HepG2 (cell line): ENCODE results near the gene SMC1A. TPM values are rescaled to one million over a fixed set of nuclear protein-coding genes. Genes with fewer than 3 reads are reported as not detected.

Source experiments
- CBX2 ChIP-seq, 2 experiments: fragments of 200-600 bp in 1 of 2; sonication (generic); formaldehyde crosslinking in 1 of 2; IDR thresholded peaks; 2 replicates each; pipeline versions ENCODE4 v1.7.0 to v1.8.1; 2018 to 2022; ENCODE audit warnings: low read depth in 2 of 2, low read length in 1 of 2, mild to moderate bottlenecking in 1 of 2, missing genetic modification reagents in 1 of 2
- DR1 ChIP-seq: sonication (generic); formaldehyde crosslinking; IDR thresholded peaks from 2 replicates; pipeline ENCODE4 v1.8.0; 2021; ENCODE audit warnings: mild to moderate bottlenecking, missing genetic modification reagents, inconsistent platforms
- DRAP1 ChIP-seq: IDR thresholded peaks from 2 replicates; pipeline ENCODE4 v1.6.1; 2016; ENCODE audit warnings: missing genetic modification reagents, missing compliant biosample characterization
- ELF4 ChIP-seq: sonication (generic); formaldehyde crosslinking; IDR thresholded peaks from 2 replicates; pipeline ENCODE4 v1.5.0; 2020; ENCODE audit warnings: missing genetic modification reagents, mild to moderate bottlenecking, moderate library complexity, borderline replicate concordance
- HDAC6 ChIP-seq: fragments of 200-600 bp; sonication (generic); IDR thresholded peaks from 2 replicates; pipeline ENCODE4 v1.7.0; 2017; ENCODE audit warnings: mild to moderate bottlenecking, antibody characterized with exemption, low read length, low read depth
- HNRNPH1 ChIP-seq: fragments of 200-400 bp; formaldehyde crosslinking; optimal IDR thresholded peaks from 2 replicates; pipeline ENCODE3; 2017; ENCODE audit warnings: mild to moderate bottlenecking, low read depth, low read length
- JUN ChIP-seq: sonication (generic); formaldehyde crosslinking; IDR thresholded peaks from 2 replicates; pipeline ENCODE4 v1.4.0; 2020; ENCODE audit warnings: mild to moderate bottlenecking, missing genetic modification reagents
- NBN ChIP-seq: fragments of 450-650 bp; conservative IDR thresholded peaks from 2 replicates; pipeline ENCODE4 v1.6.1; 2017
- NCOA5 ChIP-seq: sonication (generic); formaldehyde crosslinking; IDR thresholded peaks from 2 replicates; pipeline ENCODE4 v1.4.0; 2020; ENCODE audit warnings: missing genetic modification reagents
- NFE2L2 ChIP-seq: fragments of 150-350 bp; IDR thresholded peaks from 2 replicates; pipeline ENCODE4 v1.6.1; 2014; ENCODE audit warnings: low read length
- PCBP2 ChIP-seq: fragments of 200-400 bp; formaldehyde crosslinking; optimal IDR thresholded peaks from 2 replicates; pipeline ENCODE3; 2018; ENCODE audit warnings: low read length, low read depth; ENCODE audit not compliant: poor library complexity, severe bottlenecking
- PRDM15 ChIP-seq: sonication (generic); formaldehyde crosslinking; IDR thresholded peaks from 2 replicates; pipeline ENCODE4 v1.4.0; 2020; ENCODE audit warnings: missing genetic modification reagents
- RBM39 ChIP-seq: fragments of 200-400 bp; formaldehyde crosslinking; IDR thresholded peaks from one replicate; pipeline ENCODE4 v1.6.1; 2018; ENCODE audit warnings: antibody characterized with exemption, mild to moderate bottlenecking, low read depth, low read length; ENCODE audit not compliant: poor library complexity, severe bottlenecking
- TCF12 ChIP-seq, 2 experiments: fragments of 450-650 bp in 1 of 2; sonication (generic) in 1 of 2; formaldehyde crosslinking in 1 of 2; IDR thresholded peaks; 2 replicates each; pipeline versions ENCODE4 v1.6.1 to v1.8.0; 2017 to 2022; ENCODE audit warnings: antibody characterized with exemption in 1 of 2, mild to moderate bottlenecking in 1 of 2, missing genetic modification reagents in 1 of 2, moderate library complexity in 1 of 2
- THAP11 ChIP-seq: IDR thresholded peaks from 2 replicates; pipeline ENCODE4 v1.6.1; 2016; ENCODE audit warnings: missing biosample characterization, missing genetic modification reagents
- ZBTB42 ChIP-seq: sonication (generic); formaldehyde crosslinking; IDR thresholded peaks from 2 replicates; pipeline ENCODE4 v1.5.0; 2020; ENCODE audit warnings: mild to moderate bottlenecking, missing genetic modification reagents
- ZNF18 ChIP-seq: sonication (generic); formaldehyde crosslinking; IDR thresholded peaks from 2 replicates; pipeline ENCODE4 v1.8.0; 2022; ENCODE audit warnings: mild to moderate bottlenecking, missing genetic modification reagents; ENCODE audit not compliant: insufficient replicate concordance
- ZNF333 ChIP-seq: sonication (generic); formaldehyde crosslinking; IDR thresholded peaks from 2 replicates; pipeline ENCODE4 v1.4.0; 2020; ENCODE audit warnings: mild to moderate bottlenecking, missing genetic modification reagents, borderline replicate concordance
- polyA plus RNA-seq, 8 experiments: library from polyadenylated mRNA; depleted of rRNA in 3 of 8; stranded (reverse) in 7 of 8; unstranded in 1 of 8; fragments of >200 nt; fragmentation: Illumina TruSeq in 4 of 8; extraction: Trizol in 4 of 8; gene quantifications; 2 replicates each; pipeline versions ENCODE4 v1.2.1 to v1.2.3, GENCODE V29; 2011 to 2016; ENCODE audit warnings: low read depth in 4 of 8, missing spikeins in 1 of 8, mixed read lengths in 1 of 8; ENCODE audit not compliant: insufficient read depth in 1 of 8
- total RNA-seq, 5 experiments: library from RNA; depleted of rRNA; stranded (reverse); fragments of >200 nt; fragmentation: Illumina TruSeq; extraction: Trizol; gene quantifications; 2 replicates each; pipeline ENCODE4 v1.2.3, GENCODE V29; 2016; ENCODE audit warnings: low read depth in 1 of 5
- TF ChIP-seq, protein P1 (sequence below): IDR thresholded peaks from 2 replicates; pipeline ENCODE4 v1.6.1; 2016; ENCODE audit warnings: low read depth, control low read depth
- TF ChIP-seq, protein P2 (sequence below): sonication (generic); formaldehyde crosslinking; IDR thresholded peaks from 2 replicates; pipeline ENCODE4 v1.5.0; 2020; ENCODE audit warnings: missing genetic modification reagents

SMC1A gene
- total and polyA plus RNA-seq, 2 of the 13 experiments (the other 11 are each of a cell fraction or from before 2014, with no cell fraction given) = 9.4 to 46.6 TPM

DNA sequence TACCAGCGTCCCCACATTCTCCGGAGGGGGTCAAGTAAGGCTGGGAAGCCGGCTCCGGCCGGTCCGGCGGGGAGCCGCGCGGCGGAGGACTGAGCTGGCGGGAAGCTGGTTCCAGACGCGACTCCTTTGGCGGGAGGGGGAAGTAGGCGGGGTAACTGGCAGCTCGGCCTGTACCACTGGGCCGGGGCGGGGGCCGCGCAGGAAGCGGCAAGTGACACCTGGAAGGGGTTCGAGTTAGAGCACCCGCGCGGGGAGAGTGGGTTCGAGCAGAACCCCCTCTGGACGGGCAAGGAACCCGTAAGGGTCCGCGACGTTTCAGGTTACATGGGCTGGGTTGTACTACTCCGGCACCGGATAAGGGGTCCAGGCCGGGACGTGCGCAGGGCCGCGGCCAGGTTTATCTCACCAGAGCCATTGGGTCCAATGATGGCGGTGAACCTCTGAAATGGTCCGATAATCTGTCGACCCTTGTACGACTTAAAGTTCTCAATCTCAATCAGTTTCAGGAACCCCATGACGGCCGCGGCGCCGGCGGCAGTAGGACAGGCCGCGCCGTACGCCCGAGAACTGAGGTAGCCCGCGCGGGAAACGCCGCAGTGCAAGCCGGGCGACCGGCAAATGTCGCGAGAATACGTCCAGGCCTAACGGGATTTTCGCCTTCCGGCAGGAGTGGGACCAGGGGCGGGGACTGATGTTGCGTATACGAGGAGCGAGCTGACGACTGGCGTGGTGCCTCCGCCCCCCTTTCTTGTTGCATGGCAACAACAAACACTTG is at the start of gene SMC1A (continued):
- TF ChIP-seq PRDM15 (CRISPR knock-in tag) = peak; percentile 48; the same call in 1 of the 2 replicates
- TF ChIP-seq HDAC6 = no peak
- no peak for TF ChIP-seq JUN (CRISPR knock-in tag)
- no peak for TF ChIP-seq HNRNPH1
- no peak for TF ChIP-seq PCBP2
- no peak for TF ChIP-seq ELF4 (CRISPR knock-in tag)
- 0 out of 2 replicates have a peak, but pooled peaks have one; percentile 24 for TF ChIP-seq DR1 (CRISPR knock-in tag)
- TF ChIP-seq NFE2L2 = no peak
- no peak for TF ChIP-seq TCF12 (IDR thresholded peaks at IDR 0.05)
- TF ChIP-seq TCF12 (CRISPR knock-in tag; IDR thresholded peaks at IDR 0.05) = no peak
- no peak for TF ChIP-seq NBN
- TF ChIP-seq NCOA5 (CRISPR knock-in tag) = no peak
- TF ChIP-seq, protein P1, sequence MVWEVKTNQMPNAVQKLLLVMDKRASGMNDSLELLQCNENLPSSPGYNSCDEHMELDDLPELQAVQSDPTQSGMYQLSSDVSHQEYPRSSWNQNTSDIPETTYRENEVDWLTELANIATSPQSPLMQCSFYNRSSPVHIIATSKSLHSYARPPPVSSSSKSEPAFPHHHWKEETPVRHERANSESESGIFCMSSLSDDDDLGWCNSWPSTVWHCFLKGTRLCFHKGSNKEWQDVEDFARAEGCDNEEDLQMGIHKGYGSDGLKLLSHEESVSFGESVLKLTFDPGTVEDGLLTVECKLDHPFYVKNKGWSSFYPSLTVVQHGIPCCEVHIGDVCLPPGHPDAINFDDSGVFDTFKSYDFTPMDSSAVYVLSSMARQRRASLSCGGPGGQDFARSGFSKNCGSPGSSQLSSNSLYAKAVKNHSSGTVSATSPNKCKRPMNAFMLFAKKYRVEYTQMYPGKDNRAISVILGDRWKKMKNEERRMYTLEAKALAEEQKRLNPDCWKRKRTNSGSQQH (CRISPR knock-in tag) = no peak
- TF ChIP-seq ZNF18 (CRISPR knock-in tag) = no peak
- no peak for TF ChIP-seq ZBTB42 (CRISPR knock-in tag)
- TF ChIP-seq THAP11 (CRISPR knock-in tag) = peak; percentile 82
- TF ChIP-seq ZNF333 (CRISPR knock-in tag) = no peak
- TF ChIP-seq CBX2 (IDR thresholded peaks at IDR 0.05; ENCODE audit: low read depth, low read length) = no peak
- no peak for TF ChIP-seq CBX2 (CRISPR knock-in tag; IDR thresholded peaks at IDR 0.05; ENCODE audit: low read depth)
- peak; percentile 61 for TF ChIP-seq RBM39
- peak; percentile 9; the same call in 1 of the 2 replicates for TF ChIP-seq DRAP1 (CRISPR knock-in tag)
- TF ChIP-seq, protein P2, sequence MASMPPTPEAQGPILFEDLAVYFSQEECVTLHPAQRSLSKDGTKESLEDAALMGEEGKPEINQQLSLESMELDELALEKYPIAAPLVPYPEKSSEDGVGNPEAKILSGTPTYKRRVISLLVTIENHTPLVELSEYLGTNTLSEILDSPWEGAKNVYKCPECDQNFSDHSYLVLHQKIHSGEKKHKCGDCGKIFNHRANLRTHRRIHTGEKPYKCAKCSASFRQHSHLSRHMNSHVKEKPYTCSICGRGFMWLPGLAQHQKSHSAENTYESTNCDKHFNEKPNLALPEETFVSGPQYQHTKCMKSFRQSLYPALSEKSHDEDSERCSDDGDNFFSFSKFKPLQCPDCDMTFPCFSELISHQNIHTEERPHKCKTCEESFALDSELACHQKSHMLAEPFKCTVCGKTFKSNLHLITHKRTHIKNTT (CRISPR knock-in tag) = no peak
